Stimulated activated CD4-positive, alpha-beta T cell treated with anti-CD3 and anti-CD28 coated beads, TNF-alpha, amount 100 ng/mL, for 4 hours (primary cell): Measurements from ENCODE around the gene F2.
"Not testable (repeated sequence)": the region's sequence is repeated elsewhere in the genome, so short reads cannot be mapped to it uniquely, and the experiment has no call there.

Source experiments
- DNase-seq, 3 experiments: peaks; one replicate each; pipeline ENCODE4 v3.0.0-alpha.2; 2020; ENCODE audit warnings: low read depth in 3 of 3

The F2 gene

GRCh38 chr11:46717825-46718154, 1.2 kb upstream of the F2 start:
- not testable (repeated sequence) for DNase-seq

- no peak for DNase-seq
These were observed 626 bp upstream of the F2 start for GRCh38 chr11:46718155-46719019.

GRCh38 chr11:46719543-46720218, 668 bp downstream of the F2 start:
- no peak for DNase-seq

- no peak for DNase-seq
These were observed 2.3 kb downstream of the F2 start for GRCh38 chr11:46721286-46721685.

- DNase-seq, result no peak
These were observed 3.7 kb downstream of the F2 start for GRCh38 chr11:46722566-46723358.

GRCh38 chr11:46723359-46723680, 4.3 kb downstream of the F2 start:
- no peak for DNase-seq

- no peak for DNase-seq
These were observed 5.1 kb downstream of the F2 start for GRCh38 chr11:46724088-46724487.

GRCh38 chr11:46725338-46726205, 6.6 kb downstream of the F2 start:
- no peak for DNase-seq

- DNase-seq, result no peak
These were observed 7.3 kb downstream of the F2 start for GRCh38 chr11:46726206-46726862.

GRCh38 chr11:46727952-46728658, 9.1 kb downstream of the F2 start:
- DNase-seq, result no peak

GRCh38 chr11:46728659-46729040, 9.6 kb downstream of the F2 start:
- DNase-seq, result no peak

GRCh38 chr11:46729110-46730027, 10.4 kb downstream of the F2 start:
- no peak for DNase-seq

- DNase-seq, result no peak
These were observed 12.5 kb downstream of the F2 start for GRCh38 chr11:46731545-46731944.

- DNase-seq, result no peak
These were observed 14.2 kb downstream of the F2 start for GRCh38 chr11:46733234-46733633.

- no peak for DNase-seq
These were observed 17.1 kb downstream of the F2 start for GRCh38 chr11:46736146-46736545.

- DNase-seq, result no peak
These were observed 17.6 kb downstream of the F2 start for GRCh38 chr11:46736615-46737014.

- no peak for DNase-seq
These were observed 18.7 kb downstream of the F2 start for GRCh38 chr11:46737699-46738098.

GRCh38 chr11:46738887-46739286, 19.9 kb downstream of the F2 start:
- no peak for DNase-seq
